ENCODE measurements around the gene ZNF564.

- TF ChIP-seq ZNF274 (IDR thresholded peaks at IDR 0.05; ENCODE audit: low read depth, low read length), result no peak
- TF ChIP-seq YY1 (IDR thresholded peaks at IDR 0.05; ENCODE audit: insufficient read depth, insufficient read length), result no peak
Observed at GRCh38 chr19:12597594-12597993, 46.3 kb upstream of the ZNF564 start.

Data from NT2/D1 (cell line).